Activated CD8-positive, alpha-beta memory T cell treated with anti-CD3 and anti-CD28 coated beads, Interleukin-2, amount 50 U/mL, for 1 hour (primary cell): ENCODE measurements around the gene TMEM207.

Experiments
- DNase-seq: peaks from one replicate; pipeline ENCODE4 v3.0.0-alpha.2; 2020; ENCODE audit errors: extremely low read depth

TMEM207 gene

DNA sequence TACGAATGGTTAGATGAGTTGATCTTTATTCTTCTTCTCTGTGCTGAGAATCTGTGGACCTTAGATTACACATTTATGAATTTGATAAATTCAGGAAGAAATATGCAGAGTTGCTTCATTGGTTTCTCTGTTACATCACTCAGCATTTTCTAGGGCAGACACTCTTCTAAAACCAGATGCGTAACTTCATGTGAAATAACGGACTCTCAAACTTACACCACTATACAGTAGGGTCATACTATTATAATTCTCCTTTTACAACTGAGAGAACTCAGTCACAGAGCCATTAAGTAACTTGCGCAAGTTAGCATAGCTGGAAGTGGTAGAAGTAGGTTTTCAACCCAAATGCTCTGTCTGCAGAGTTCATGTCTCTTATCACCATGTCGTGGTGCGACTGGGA lies 5.7 kb downstream of the TMEM207 start:
- DNase-seq, result no peak

GRCh38 chr3:190443257-190443656 lies 6.4 kb downstream of the TMEM207 start:
- DNase-seq, result no peak

DNA sequence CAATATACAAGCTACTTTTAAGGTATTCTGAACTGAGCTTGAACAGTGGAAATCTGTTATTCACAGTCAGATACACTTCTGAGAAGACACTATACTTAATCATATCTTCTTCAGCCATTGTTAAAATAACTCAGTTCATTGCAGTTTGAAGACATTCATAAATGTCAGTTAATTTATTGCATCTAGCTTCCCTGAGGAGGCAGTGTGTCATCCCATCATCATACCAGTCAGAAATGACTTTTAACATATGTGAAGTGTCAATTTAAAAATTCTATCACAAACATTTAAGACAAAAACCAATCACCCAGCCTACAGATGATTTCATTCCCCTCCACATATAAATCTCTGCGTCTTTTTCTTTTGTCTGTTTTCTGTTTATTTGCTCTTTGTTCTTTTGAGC lies 7.5 kb downstream of the TMEM207 start:
- no peak for DNase-seq

DNA sequence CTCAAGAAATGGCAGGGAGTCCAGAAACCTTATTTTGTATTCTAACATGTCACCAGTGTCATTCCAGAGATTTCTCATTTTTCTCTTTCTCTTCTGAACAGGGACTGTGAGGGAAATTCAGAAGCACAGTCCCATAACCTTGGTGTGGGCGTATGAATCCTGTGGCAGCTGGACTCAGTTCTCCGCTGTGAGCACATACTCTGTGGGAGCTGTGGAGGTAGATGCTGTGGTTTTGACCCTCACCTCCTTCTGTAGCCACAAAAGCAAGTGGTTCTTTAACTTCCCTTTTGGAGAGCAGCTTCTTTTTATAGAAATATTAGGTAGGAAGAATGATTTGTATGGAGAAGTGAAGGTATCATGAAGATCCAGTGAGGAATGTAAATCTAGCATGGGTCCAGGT lies 13.4 kb downstream of the TMEM207 start:
- DNase-seq, result no peak

GRCh38 chr3:190435618-190436017 lies 14.1 kb downstream of the TMEM207 start:
- DNase-seq, result no peak

DNA sequence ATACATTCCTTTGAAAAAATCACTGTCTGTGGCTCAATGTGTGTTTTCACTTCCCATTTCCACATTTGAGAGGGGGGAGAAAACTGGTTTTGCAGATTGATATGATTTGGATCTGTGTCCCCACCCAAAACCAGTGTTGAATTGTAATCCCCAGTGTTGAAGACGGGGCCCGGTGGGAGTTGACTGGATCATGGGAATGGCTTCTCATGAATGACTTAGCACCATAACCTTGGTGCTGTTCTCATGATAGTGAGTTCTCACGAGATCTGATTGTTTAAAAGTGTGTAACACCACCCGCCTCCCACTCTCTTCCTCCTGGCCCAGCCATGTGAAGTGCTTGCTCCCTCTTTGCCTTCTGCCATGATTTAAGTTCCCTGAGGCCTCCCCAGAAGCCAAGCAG lies 16.1 kb downstream of the TMEM207 start:
- no peak for DNase-seq

GRCh38 chr3:190432216-190432615 lies 17.5 kb downstream of the TMEM207 start:
- no peak for DNase-seq

DNA sequence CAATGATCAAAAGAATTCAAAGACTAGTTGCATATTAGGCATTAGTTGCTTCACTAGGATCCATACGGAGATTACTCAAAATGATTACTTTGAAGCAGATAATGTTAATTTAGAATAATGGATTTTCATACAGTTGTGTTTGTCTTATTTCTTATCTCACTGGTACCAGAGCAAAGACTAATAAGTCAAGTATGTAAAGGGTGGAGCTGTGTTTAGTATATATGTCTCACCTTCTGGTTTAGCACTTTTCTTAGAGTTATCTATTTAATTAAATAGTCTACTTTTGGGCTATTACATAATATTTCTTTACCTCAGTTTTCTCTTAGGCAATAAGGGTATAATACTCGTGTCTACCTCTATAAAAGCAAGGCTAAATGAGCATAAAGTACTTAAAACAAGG lies 18.8 kb downstream of the TMEM207 start:
- no peak for DNase-seq

DNA sequence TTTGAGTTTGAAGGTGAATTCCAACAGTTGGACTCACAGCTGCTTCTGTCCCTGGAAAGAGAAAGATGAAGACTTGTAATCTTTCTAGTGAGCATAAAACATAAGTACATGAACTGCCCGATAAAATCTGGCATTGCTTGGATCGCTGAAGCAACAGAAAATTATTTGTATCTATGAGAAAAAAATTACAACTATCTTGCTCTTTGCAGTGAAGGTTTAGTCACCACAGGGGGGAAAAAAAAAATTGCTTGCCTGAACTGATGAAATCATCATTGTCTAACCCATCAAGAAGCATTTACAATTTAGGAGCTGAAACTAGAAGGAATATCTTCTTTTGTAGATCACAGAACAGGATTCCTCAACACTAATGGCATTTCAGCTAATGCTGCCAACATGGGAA lies 20.0 kb downstream of the TMEM207 start:
- DNase-seq, result no peak

DNA sequence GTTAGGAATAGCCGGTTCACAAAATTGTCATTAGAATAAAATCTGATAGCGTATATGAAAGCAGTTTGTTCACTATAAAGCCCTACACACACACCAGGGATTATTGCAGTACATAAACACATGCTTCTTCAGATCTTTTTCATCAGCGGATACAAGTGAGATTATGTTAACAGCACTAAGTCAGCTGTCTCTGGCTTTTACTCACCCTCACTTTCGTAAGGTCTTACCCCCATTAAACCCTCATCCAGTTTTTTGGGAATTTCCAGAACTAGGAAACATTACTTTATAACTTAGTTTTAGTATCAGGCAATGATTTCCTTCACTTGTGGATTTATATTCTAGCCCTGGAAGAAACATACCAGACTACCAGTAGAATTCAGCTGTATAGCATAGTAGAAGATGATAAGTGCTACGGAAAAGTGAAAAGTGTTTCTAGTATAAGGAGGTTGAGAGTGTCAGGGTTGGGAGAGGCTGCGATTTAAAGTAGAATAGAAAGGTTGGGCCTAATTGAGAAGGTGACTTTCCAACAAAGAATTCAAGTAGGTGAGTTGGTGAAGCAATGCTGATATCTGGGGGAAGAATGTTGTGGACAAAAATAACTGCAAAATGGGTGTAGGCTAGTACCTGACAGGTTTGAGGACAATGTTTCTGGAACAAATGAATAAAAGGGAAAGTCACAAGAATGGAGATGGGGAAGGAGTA lies 22.7 kb downstream of the TMEM207 start:
- no peak for DNase-seq

GRCh38 chr3:190425833-190426232 lies 23.9 kb downstream of the TMEM207 start:
- DNase-seq, result no peak

DNA sequence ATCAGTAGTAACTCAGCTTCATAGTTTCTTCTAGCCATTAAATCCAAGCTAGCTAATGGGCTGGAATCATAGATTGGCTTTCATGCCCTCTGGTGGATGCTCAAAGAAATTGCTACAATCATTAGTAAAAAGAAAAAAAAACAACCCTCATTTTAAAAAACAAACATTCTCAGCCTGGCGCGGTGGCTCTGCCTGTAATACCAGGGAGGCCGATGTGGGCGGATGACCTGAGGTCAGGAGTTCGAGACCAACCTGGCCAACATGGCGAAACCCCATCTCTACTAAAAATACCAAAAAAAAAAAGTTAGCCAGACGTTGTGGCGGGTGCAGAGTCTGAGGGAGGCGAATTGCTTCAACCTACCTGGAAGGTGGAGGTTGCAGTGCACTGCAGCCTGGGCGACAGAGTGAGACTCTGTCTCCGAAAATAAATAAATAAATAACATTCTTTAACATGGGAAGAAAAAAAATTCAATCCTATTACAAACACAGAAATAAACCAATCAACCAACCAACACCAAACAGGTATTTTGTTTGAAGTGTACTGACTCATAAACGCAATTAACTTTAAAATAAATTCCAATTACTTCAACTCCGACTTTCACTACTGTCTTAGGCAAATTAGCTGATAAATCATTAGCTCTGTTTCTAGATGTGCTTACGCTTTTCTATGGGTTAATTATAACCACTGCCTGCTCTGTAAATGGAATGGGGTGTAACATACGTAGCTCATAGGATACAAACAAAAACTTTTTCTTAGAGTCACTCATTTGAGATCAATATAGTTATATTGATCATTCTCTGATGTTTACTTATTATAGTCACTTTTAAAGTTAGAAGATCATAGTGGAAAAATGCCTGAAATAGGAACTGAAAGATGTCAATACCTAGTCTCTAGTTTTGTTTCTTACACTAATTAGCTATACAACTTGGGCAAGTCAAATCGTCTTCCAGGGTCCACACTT lies 24.9 kb downstream of the TMEM207 start:
- DNase-seq, result no peak

DNA sequence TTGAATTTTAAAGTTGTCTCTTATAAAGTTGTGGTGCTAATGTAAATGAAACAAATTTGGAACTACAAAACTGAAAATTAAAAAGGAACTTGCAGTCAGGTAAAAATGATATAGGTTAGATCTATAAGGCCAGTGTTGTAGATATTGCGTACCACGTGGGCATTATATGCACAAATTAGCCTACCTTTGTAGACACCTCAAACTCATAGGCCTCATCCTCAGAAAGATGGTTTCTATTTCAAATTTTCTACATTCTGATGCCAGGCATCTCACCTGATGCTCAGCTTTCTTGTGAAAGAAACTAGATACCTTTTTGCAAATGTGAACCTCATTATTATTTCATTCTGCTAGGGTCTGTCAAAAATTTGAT lies 25.6 kb downstream of the TMEM207 start:
- DNase-seq, result no peak

GRCh38 chr3:190414297-190414696 lies 35.4 kb downstream of the TMEM207 start:
- no peak for DNase-seq

DNA sequence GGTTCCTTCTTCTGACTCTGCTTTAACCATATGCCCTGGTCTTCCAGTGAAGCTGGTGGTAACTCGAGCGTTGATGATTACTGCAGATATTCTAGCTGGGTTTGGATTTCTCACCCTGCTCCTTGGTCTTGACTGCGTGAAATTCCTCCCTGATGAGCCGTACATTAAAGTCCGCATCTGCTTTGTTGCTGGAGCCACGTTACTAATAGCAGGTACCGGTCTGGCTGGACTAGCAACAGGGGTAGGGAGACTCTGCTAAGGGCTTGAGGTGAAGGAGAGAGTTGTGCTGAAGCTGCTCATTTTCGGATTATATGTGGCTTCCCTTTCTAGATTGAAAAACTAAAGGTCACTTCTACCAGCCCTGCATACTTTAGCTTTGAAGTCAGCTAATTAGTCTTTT lies 45.0 kb downstream of the TMEM207 start:
- DNase-seq, result no peak

DNA sequence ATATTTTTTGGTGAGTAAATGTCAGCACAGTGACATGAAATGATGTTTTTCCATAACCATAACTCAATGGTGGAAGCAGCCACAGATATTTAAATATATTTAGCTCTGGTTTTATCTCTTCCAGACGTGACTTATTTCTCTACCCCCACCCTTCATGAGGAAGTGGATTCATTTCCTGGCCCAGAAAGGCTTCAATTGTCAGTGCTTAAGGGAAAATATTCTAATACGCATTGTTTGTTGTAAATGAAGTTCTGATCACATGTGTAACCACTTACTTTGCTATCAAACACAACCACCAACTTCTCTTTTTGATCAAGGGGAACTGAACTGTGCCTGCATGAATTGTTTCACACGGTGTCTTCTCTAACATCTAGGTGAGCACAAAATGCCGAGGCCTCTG lies 47.7 kb downstream of the TMEM207 start:
- DNase-seq, result no peak

GRCh38 chr3:190399677-190400076 lies 50.0 kb downstream of the TMEM207 start:
- DNase-seq, result no peak

DNA sequence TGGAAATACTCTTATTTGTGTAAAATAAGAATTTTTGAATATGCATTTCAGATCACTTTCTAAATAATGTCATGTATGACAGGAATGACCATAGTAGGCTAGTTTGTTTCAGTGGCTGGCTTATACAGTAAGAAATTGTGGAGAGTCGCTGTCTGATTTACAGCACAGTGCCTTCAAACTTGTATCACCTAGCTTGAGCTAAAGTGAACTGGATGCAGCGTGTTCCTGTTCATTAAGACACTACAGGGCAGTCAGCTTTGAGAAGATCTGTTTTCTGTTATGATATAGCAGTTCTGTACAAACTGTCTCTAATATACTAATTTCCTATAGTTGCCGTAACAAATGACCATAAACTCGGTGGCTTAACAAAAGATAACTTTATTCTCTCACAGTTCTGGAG lies 51.8 kb downstream of the TMEM207 start:
- no peak for DNase-seq

DNA sequence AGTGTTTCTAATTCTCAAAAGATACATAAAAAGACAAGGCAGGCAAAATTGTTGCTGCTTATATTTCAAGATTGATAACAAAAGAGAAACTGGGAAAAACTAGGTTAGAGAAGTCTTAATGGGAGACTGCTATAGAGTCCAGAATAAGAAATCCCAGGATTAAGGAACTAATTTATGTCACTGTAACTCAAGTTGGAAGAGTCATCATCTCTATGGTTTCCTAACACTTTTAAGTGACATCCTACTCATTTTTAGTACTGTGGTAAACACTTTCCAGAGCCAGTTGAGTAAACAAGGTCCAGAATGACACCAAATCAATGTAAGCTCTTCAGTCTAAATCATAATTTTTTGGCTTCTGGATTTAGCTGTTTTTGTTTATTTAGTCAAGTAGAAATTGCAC lies 53.7 kb downstream of the TMEM207 start:
- no peak for DNase-seq

GRCh38 chr3:190388703-190389102 lies 61.0 kb downstream of the TMEM207 start:
- DNase-seq, result no peak

- no peak for DNase-seq
These were observed 62.0 kb downstream of the TMEM207 start, which contains the start of gene CLDN16 for GRCh38 chr3:190387578-190388213. Gene CLDN16, plus strand, starts transcription at chr3:190388163. Its CDS starts 167 bp downstream, at chr3:190388330.
